WTC11 (cell line): Measurements from ENCODE around the gene KCNN1. TPM values are rescaled to one million over a fixed set of nuclear protein-coding genes. Genes with fewer than 3 reads are reported as not detected.

ENCODE experiments used
- ATAC-seq: fragments of 200-7000 bp; cut with Tn5 transposase; 2 replicates; pipeline ENCODE4 v1.10.0; 2021; ENCODE audit warnings: mild to moderate bottlenecking, moderate library complexity
- CTCF ChIA-PET: fragments of 300-600 bp; sonication (Branson Sonifier 250); formaldehyde crosslinking; loops from one replicate; lab custom pipeline; 2021; ENCODE audit warnings: antibody characterized with exemption; lab: Charles Lee
- POLR2A ChIA-PET: fragments of 350-600 bp; sonication (Branson Sonifier 250); formaldehyde crosslinking; loops from one replicate; lab custom pipeline; 2021; ENCODE audit warnings: antibody characterized with exemption; lab: Charles Lee
- DNase-seq: peaks from one replicate; pipeline ENCODE4 v3.0.0; 2021; ENCODE audit warnings: low spot score
- H3K27ac Mint-ChIP-seq: 2 replicates; pipeline ENCODE4 v1.8.0; 2021; ENCODE audit warnings: mixed read lengths
- H3K27me3 Mint-ChIP-seq: 2 replicates; pipeline ENCODE4 v1.8.0; 2021; ENCODE audit warnings: low read depth, mild to moderate bottlenecking, moderate library complexity, mixed read lengths
- H3K36me3 Mint-ChIP-seq: 2 replicates; pipeline ENCODE4 v1.8.0; 2021; ENCODE audit warnings: mixed read lengths
- H3K4me1 Mint-ChIP-seq: 2 replicates; pipeline ENCODE4 v1.8.0; 2022; ENCODE audit warnings: mixed read lengths
- H3K4me3 Mint-ChIP-seq: 2 replicates; pipeline ENCODE4 v1.8.0; 2021; ENCODE audit warnings: mild to moderate bottlenecking, moderate library complexity, mixed read lengths
- H3K9me3 Mint-ChIP-seq: 2 replicates; pipeline ENCODE4 v1.8.0; 2021; ENCODE audit warnings: mixed read lengths
- FOXJ3 ChIP-seq: sonication (generic); formaldehyde crosslinking; IDR thresholded peaks from 2 replicates; pipeline ENCODE4 v1.9.0; 2021; ENCODE audit warnings: missing genetic modification reagents, mild to moderate bottlenecking, borderline replicate concordance
- FOXP1 ChIP-seq: sonication (generic); formaldehyde crosslinking; IDR thresholded peaks from 2 replicates; pipeline ENCODE4 v1.8.0; 2022; ENCODE audit warnings: missing genetic modification reagents, mild to moderate bottlenecking, moderate library complexity, borderline replicate concordance
- GABPB1 ChIP-seq: sonication (generic); formaldehyde crosslinking; IDR thresholded peaks from 2 replicates; pipeline ENCODE4 v1.8.1; 2023; ENCODE audit warnings: mild to moderate bottlenecking, missing genetic modification reagents
- GTF2I ChIP-seq: fragments of 250-450 bp; sonication (Bioruptor Pico); conservative IDR thresholded peaks from 2 replicates; pipeline ENCODE4 v1.4.0; 2021; ENCODE audit warnings: mild to moderate bottlenecking
- IRF2 ChIP-seq: sonication (generic); formaldehyde crosslinking; IDR thresholded peaks from 2 replicates; pipeline ENCODE4 v1.8.0; 2022; ENCODE audit warnings: low read depth, missing genetic modification reagents, borderline replicate concordance
- KAT7 ChIP-seq: sonication (generic); formaldehyde crosslinking; IDR thresholded peaks from 2 replicates; pipeline ENCODE4 v1.8.1; 2023; ENCODE audit warnings: missing genetic modification reagents, mild to moderate bottlenecking, borderline replicate concordance
- MXD4 ChIP-seq: fragments of 250-450 bp; sonication (Bioruptor Pico); IDR thresholded peaks from 2 replicates; pipeline ENCODE4 v1.8.0; 2021; ENCODE audit warnings: mild to moderate bottlenecking, moderate library complexity, borderline replicate concordance
- NFE2L1 ChIP-seq: sonication (generic); formaldehyde crosslinking; IDR thresholded peaks from 2 replicates; pipeline ENCODE4 v1.8.1; 2023; ENCODE audit warnings: missing genetic modification reagents
- NR1H2 ChIP-seq: sonication (generic); formaldehyde crosslinking; IDR thresholded peaks from 2 replicates; pipeline ENCODE4 v1.9.0; 2021; ENCODE audit warnings: mild to moderate bottlenecking, moderate library complexity, missing genetic modification reagents
- NR2C2 ChIP-seq: sonication (generic); formaldehyde crosslinking; IDR thresholded peaks from 2 replicates; pipeline ENCODE4 v1.8.0; 2022; ENCODE audit warnings: mild to moderate bottlenecking, missing genetic modification reagents
- OVOL2 ChIP-seq: fragments of 250-450 bp; sonication (Bioruptor Pico); IDR thresholded peaks from 2 replicates; pipeline ENCODE4 v1.9.0; 2021; ENCODE audit warnings: mild to moderate bottlenecking, borderline replicate concordance
- TCF7 ChIP-seq: sonication (generic); formaldehyde crosslinking; IDR thresholded peaks from 2 replicates; pipeline ENCODE4 v1.8.0; 2022; ENCODE audit warnings: mild to moderate bottlenecking, low read depth, missing genetic modification reagents, moderate library complexity
- ZNF121 ChIP-seq: sonication (generic); formaldehyde crosslinking; IDR thresholded peaks from 2 replicates; pipeline ENCODE4 v1.8.0; 2023; ENCODE audit warnings: missing genetic modification reagents
- ZNF219 ChIP-seq: sonication (generic); formaldehyde crosslinking; IDR thresholded peaks from 2 replicates; pipeline ENCODE4 v1.8.0; 2023; ENCODE audit warnings: missing genetic modification reagents, mild to moderate bottlenecking, borderline replicate concordance
- ZNF396 ChIP-seq: fragments of 250-450 bp; sonication (Bioruptor Pico); IDR thresholded peaks from 2 replicates; pipeline ENCODE4 v1.8.0; 2021; ENCODE audit warnings: mild to moderate bottlenecking, moderate library complexity, borderline replicate concordance
- ZNF423 ChIP-seq: fragments of 250-450 bp; sonication (Bioruptor Pico); IDR thresholded peaks from 2 replicates; pipeline ENCODE4 v2.1.2; 2022; ENCODE audit warnings: mild to moderate bottlenecking, moderate library complexity
- total RNA-seq: library from RNA; stranded (reverse); gene quantifications from 3 replicates; pipeline ENCODE4 v1.2.3, GENCODE V29; 2021
- TF ChIP-seq, protein P1 (sequence below): fragments of 250-450 bp; sonication (Bioruptor Pico); IDR thresholded peaks from 2 replicates; pipeline ENCODE4 v1.9.0; 2021; ENCODE audit warnings: mild to moderate bottlenecking
- TF ChIP-seq, protein P2 (sequence below): fragments of 200-600 bp; IDR thresholded peaks from 2 replicates; pipeline ENCODE4 v1.8.0; 2022; ENCODE audit warnings: antibody characterized with exemption
- TF ChIP-seq, protein P3 (sequence below): fragments of 250-450 bp; sonication (Bioruptor Pico); IDR thresholded peaks from 2 replicates; pipeline ENCODE4 v1.8.0; 2021; ENCODE audit warnings: mild to moderate bottlenecking
- TF ChIP-seq, protein P4 (sequence below): sonication (generic); formaldehyde crosslinking; IDR thresholded peaks from 2 replicates; pipeline ENCODE4 v1.8.0; 2022; ENCODE audit warnings: mild to moderate bottlenecking, missing genetic modification reagents
- TF ChIP-seq, protein P5 (sequence below): fragments of 250-450 bp; sonication (Bioruptor Pico); IDR thresholded peaks from 2 replicates; pipeline ENCODE4 v1.9.0; 2021; ENCODE audit warnings: mild to moderate bottlenecking, borderline replicate concordance
- TF ChIP-seq, protein P6 (sequence below): sonication (generic); formaldehyde crosslinking; IDR thresholded peaks from 2 replicates; pipeline ENCODE4 v1.8.0; 2022; ENCODE audit warnings: missing genetic modification reagents
- TF ChIP-seq, protein P7 (sequence below): fragments of 250-450 bp; sonication (Bioruptor Pico); IDR thresholded peaks from 2 replicates; pipeline ENCODE4 v1.9.0; 2021; ENCODE audit warnings: moderate library complexity, mild to moderate bottlenecking, inconsistent platforms, borderline replicate concordance

The KCNN1 gene
- total RNA-seq, 1 experiment from 2014 or later = 15.3 TPM

DNA sequence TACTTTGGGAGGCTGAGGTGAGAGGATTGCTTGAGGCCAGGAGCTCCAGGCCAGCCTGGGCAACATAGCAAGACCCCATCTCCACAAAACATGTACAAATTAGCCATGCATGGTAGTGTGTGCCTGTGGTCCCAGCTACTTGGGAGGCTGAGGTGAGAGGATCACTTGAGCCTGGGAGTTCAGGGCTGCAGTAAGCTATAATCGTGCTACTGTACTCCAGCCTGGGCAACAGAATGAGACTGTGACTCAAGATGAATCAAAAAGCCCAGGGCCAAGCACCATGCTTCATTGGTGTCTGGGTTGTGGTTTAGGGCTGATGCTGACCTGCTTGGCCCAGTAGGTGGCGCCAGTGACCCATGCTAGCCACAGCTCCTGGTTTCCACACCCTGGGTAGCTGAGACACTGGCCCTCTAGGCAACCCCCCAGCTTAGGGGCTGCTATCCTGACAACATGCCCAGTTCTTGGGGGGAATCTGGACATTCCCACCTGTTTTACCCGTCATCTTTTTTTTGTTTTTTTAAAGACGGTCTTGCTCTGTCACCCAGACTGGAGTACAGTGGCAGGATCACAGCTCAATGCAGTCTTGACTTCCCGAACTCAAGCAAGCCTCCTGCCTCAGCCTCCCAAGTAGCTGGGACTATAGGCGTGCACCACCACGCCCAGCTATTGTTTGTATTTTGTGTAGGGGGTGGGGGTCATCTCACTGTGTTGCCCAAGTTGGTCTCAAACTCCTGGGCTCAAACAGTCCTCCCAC lies 28.6 kb upstream of the KCNN1 start:
- ChIA-PET CTCF (interaction anchor here (0.6 to 10.5 kb wide), 35 partner anchors 9 to 354 kb away, joined by 3 to 201 read pairs (median 4); partner anchors contain the start of genes ARRDC2, KCNN1, RAB3A and RPL18A), POLR2A (interaction anchor here (0.5 to 1.2 kb wide), 2 partner anchors 11 to 60 kb away, joined by 5 read pairs; no protein-coding TSS in a partner anchor)
- no peaks in the 10 kb centered on the region; the same call in 1 of the 2 replicates for H3K27me3 Mint-ChIP-seq
- H3K27ac Mint-ChIP-seq = no peak overlapping the region
- H3K9me3 Mint-ChIP-seq = no peaks in the 10 kb centered on the region
- peaks cover 8% of the 10 kb centered on the region for H3K36me3 Mint-ChIP-seq
- H3K4me3 Mint-ChIP-seq = no peak overlapping the region
- peak; percentile 75 for ATAC-seq
- peaks cover 16% of the 10 kb centered on the region for H3K4me1 Mint-ChIP-seq
- DNase-seq = peak; percentile 85
- TF ChIP-seq NR1H2 (CRISPR knock-in tag) = no peak
- TF ChIP-seq, protein P1, sequence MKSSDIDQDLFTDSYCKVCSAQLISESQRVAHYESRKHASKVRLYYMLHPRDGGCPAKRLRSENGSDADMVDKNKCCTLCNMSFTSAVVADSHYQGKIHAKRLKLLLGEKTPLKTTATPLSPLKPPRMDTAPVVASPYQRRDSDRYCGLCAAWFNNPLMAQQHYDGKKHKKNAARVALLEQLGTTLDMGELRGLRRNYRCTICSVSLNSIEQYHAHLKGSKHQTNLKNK (CRISPR knock-in tag) = no peak
- TF ChIP-seq TCF7 (CRISPR knock-in tag) = no peak
- peak; percentile 71 for TF ChIP-seq GTF2I (CRISPR knock-in tag)
- no peak for TF ChIP-seq ZNF219
- TF ChIP-seq ZNF423 = no peak
- TF ChIP-seq, protein P2, sequence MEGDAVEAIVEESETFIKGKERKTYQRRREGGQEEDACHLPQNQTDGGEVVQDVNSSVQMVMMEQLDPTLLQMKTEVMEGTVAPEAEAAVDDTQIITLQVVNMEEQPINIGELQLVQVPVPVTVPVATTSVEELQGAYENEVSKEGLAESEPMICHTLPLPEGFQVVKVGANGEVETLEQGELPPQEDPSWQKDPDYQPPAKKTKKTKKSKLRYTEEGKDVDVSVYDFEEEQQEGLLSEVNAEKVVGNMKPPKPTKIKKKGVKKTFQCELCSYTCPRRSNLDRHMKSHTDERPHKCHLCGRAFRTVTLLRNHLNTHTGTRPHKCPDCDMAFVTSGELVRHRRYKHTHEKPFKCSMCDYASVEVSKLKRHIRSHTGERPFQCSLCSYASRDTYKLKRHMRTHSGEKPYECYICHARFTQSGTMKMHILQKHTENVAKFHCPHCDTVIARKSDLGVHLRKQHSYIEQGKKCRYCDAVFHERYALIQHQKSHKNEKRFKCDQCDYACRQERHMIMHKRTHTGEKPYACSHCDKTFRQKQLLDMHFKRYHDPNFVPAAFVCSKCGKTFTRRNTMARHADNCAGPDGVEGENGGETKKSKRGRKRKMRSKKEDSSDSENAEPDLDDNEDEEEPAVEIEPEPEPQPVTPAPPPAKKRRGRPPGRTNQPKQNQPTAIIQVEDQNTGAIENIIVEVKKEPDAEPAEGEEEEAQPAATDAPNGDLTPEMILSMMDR = peak; percentile 92
- TF ChIP-seq, protein P3, sequence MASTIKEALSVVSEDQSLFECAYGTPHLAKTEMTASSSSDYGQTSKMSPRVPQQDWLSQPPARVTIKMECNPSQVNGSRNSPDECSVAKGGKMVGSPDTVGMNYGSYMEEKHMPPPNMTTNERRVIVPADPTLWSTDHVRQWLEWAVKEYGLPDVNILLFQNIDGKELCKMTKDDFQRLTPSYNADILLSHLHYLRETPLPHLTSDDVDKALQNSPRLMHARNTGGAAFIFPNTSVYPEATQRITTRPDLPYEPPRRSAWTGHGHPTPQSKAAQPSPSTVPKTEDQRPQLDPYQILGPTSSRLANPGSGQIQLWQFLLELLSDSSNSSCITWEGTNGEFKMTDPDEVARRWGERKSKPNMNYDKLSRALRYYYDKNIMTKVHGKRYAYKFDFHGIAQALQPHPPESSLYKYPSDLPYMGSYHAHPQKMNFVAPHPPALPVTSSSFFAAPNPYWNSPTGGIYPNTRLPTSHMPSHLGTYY = no peak
- TF ChIP-seq, protein P4, sequence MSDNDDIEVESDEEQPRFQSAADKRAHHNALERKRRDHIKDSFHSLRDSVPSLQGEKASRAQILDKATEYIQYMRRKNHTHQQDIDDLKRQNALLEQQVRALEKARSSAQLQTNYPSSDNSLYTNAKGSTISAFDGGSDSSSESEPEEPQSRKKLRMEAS (CRISPR knock-in tag) = no peak
- no peak for TF ChIP-seq GABPB1 (CRISPR knock-in tag)
- TF ChIP-seq KAT7 (CRISPR knock-in tag) = no peak
- TF ChIP-seq ZNF121 (CRISPR knock-in tag) = peak; percentile 100
- no peak for TF ChIP-seq IRF2 (CRISPR knock-in tag)
- TF ChIP-seq NFE2L1 (CRISPR knock-in tag) = peak; percentile 42; the same call in 1 of the 2 replicates
- TF ChIP-seq, protein P5, sequence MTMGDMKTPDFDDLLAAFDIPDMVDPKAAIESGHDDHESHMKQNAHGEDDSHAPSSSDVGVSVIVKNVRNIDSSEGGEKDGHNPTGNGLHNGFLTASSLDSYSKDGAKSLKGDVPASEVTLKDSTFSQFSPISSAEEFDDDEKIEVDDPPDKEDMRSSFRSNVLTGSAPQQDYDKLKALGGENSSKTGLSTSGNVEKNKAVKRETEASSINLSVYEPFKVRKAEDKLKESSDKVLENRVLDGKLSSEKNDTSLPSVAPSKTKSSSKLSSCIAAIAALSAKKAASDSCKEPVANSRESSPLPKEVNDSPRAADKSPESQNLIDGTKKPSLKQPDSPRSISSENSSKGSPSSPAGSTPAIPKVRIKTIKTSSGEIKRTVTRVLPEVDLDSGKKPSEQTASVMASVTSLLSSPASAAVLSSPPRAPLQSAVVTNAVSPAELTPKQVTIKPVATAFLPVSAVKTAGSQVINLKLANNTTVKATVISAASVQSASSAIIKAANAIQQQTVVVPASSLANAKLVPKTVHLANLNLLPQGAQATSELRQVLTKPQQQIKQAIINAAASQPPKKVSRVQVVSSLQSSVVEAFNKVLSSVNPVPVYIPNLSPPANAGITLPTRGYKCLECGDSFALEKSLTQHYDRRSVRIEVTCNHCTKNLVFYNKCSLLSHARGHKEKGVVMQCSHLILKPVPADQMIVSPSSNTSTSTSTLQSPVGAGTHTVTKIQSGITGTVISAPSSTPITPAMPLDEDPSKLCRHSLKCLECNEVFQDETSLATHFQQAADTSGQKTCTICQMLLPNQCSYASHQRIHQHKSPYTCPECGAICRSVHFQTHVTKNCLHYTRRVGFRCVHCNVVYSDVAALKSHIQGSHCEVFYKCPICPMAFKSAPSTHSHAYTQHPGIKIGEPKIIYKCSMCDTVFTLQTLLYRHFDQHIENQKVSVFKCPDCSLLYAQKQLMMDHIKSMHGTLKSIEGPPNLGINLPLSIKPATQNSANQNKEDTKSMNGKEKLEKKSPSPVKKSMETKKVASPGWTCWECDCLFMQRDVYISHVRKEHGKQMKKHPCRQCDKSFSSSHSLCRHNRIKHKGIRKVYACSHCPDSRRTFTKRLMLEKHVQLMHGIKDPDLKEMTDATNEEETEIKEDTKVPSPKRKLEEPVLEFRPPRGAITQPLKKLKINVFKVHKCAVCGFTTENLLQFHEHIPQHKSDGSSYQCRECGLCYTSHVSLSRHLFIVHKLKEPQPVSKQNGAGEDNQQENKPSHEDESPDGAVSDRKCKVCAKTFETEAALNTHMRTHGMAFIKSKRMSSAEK (CRISPR knock-in tag) = no peak
- TF ChIP-seq, protein P6, sequence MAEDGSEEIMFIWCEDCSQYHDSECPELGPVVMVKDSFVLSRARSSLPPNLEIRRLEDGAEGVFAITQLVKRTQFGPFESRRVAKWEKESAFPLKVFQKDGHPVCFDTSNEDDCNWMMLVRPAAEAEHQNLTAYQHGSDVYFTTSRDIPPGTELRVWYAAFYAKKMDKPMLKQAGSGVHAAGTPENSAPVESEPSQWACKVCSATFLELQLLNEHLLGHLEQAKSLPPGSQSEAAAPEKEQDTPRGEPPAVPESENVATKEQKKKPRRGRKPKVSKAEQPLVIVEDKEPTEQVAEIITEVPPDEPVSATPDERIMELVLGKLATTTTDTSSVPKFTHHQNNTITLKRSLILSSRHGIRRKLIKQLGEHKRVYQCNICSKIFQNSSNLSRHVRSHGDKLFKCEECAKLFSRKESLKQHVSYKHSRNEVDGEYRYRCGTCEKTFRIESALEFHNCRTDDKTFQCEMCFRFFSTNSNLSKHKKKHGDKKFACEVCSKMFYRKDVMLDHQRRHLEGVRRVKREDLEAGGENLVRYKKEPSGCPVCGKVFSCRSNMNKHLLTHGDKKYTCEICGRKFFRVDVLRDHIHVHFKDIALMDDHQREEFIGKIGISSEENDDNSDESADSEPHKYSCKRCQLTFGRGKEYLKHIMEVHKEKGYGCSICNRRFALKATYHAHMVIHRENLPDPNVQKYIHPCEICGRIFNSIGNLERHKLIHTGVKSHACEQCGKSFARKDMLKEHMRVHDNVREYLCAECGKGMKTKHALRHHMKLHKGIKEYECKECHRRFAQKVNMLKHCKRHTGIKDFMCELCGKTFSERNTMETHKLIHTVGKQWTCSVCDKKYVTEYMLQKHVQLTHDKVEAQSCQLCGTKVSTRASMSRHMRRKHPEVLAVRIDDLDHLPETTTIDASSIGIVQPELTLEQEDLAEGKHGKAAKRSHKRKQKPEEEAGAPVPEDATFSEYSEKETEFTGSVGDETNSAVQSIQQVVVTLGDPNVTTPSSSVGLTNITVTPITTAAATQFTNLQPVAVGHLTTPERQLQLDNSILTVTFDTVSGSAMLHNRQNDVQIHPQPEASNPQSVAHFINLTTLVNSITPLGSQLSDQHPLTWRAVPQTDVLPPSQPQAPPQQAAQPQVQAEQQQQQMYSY (CRISPR knock-in tag) = no peak
- TF ChIP-seq, protein P7, sequence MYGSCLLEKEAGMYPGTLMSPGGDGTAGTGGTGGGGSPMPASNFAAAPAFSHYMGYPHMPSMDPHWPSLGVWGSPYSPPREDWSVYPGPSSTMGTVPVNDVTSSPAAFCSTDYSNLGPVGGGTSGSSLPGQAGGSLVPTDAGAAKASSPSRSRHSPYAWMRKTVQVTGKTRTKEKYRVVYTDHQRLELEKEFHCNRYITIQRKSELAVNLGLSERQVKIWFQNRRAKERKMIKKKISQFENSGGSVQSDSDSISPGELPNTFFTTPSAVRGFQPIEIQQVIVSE = no peak
- no peak for TF ChIP-seq OVOL2 (CRISPR knock-in tag)
- TF ChIP-seq NR2C2 = no peak
- no peak for TF ChIP-seq FOXP1 (CRISPR knock-in tag)
- no peak for TF ChIP-seq MXD4 (CRISPR knock-in tag)
- TF ChIP-seq FOXJ3 (CRISPR knock-in tag) = no peak
- TF ChIP-seq ZNF396 (CRISPR knock-in tag) = no peak
